Activated naive CD4-positive, alpha-beta T cell treated with anti-CD3 and anti-CD28 coated beads, Interleukin-2, amount 10 ng/mL, durations not matched to agents 7 days and 5 days (primary cell): Measurements from ENCODE around the gene ROBO1.

Experiments
- CTCF ChIA-PET: fragments of 350-600 bp; sonication (Branson Sonifier 250); formaldehyde crosslinking; loops from one replicate; lab custom pipeline; 2021; ENCODE audit warnings: antibody characterized with exemption; lab: Charles Lee
- DNase-seq: peaks from one replicate; pipeline ENCODE4 v3.0.0-alpha.2; 2020
- H3K27ac Mint-ChIP-seq: one replicate; pipeline ENCODE4 v1.8.0; 2021; ENCODE audit warnings: mild to moderate bottlenecking, moderate library complexity, mixed read lengths
- H3K27me3 Mint-ChIP-seq: one replicate; pipeline ENCODE4 v1.8.0; 2021; ENCODE audit warnings: mild to moderate bottlenecking, mixed read lengths
- H3K36me3 Mint-ChIP-seq: one replicate; pipeline ENCODE4 v1.8.0; 2021; ENCODE audit warnings: mixed read lengths
- H3K4me1 Mint-ChIP-seq: one replicate; pipeline ENCODE4 v1.8.0; 2021; ENCODE audit warnings: mixed read lengths
- H3K4me3 Mint-ChIP-seq: one replicate; pipeline ENCODE4 v1.8.0; 2021; ENCODE audit warnings: mild to moderate bottlenecking, moderate library complexity, mixed read lengths
- H3K9me3 Mint-ChIP-seq: one replicate; pipeline ENCODE4 v1.8.0; 2021; ENCODE audit warnings: mixed read lengths

The ROBO1 gene

DNA sequence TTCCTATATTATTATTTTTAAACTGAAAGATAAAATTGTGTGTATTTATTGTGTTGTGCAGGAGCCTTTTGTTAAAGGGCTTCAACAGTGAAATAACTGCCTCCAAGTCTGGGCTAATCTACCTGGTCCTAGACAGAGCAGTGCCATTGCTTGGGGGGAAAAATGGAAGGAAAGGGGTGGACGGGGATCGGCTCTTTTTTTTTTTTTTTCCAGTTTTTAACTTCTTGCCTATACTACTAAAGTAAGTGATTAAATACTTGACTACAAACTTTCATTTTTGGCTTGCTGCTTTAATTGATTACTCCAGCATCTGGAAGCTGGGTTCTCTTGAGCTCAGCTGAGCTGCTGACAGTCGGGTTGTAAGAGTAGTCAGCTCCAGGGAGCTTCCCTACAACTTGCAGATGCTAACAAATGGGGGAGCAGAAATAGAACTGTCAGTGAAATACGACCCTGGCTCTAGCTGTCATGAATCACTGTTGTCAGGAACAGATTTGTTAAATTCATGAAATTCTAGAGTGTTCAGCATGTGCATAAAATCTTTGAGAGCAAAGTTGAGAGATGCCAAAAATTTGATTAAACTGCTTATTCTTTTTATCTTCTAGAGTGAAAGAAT is 276.7 kb downstream of the ROBO1 start:
- H3K27me3 Mint-ChIP-seq, result no peaks in the 10 kb centered on the region
- no peak overlapping the region for H3K4me3 Mint-ChIP-seq
- no peaks in the 10 kb centered on the region for H3K36me3 Mint-ChIP-seq
- no peak overlapping the region for H3K27ac Mint-ChIP-seq
- H3K4me1 Mint-ChIP-seq, result no peaks in the 10 kb centered on the region
- DNase-seq, result no peak
- CTCF ChIA-PET, result interaction anchor here (0.7 kb wide), 1 partner anchor 9 kb away, joined by 3 read pairs; no protein-coding TSS in a partner anchor
- H3K9me3 Mint-ChIP-seq, result peaks cover 2% of the 10 kb centered on the region

DNA sequence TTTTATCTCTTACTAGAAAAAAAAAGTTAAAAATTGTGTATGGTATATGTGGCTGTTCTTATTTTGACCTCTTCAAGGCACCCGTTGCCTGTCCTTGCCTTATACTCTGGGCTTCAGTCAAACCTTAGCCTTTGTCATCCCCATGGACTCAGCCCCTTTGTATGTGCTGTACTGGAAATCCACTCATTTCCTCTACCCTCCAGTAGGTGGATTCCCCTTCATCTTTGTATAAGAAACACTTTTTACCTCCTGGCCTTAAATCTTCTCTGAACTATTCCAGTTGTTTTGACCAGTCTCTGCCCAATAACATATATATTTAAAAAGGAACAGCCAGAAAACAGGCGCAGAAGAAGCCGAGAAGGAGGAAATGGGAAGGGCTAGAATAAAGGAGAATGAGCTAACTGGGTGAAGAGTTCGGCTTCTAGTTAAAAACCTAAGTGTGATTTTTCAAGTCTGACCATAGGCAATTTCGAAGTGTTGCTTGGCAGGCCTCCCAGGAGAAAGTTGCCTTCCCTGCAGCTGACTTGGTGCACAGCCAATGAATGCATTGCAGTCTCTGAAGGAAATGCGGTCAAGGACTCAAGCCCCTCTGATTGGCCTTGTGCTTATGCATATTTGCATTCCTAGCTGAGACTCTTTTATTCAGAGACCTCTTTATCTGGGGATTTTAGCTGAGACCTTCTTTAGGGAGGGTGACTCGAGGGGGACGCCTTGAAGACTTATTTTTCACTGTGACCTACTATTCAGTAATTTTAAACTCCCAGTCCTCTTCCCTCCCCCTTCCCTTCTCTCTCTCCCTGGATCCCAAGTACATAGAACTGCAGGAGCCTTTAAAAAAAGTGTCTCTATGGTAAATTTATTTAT is 277.4 kb downstream of the ROBO1 start:
- CTCF ChIA-PET, result interaction anchor here (0.7 kb wide), 1 partner anchor 8 kb away, joined by 3 read pairs; no protein-coding TSS in a partner anchor
- Mint-ChIP-seq H3K27me3 (no peaks in the 10 kb centered on the region), H3K9me3 (peaks cover 2% of the 10 kb centered on the region), H3K4me3 (no peak overlapping the region), H3K27ac (no peak overlapping the region), H3K4me1 (no peaks in the 10 kb centered on the region), H3K36me3 (no peaks in the 10 kb centered on the region)
- DNase-seq, result no peak

DNA sequence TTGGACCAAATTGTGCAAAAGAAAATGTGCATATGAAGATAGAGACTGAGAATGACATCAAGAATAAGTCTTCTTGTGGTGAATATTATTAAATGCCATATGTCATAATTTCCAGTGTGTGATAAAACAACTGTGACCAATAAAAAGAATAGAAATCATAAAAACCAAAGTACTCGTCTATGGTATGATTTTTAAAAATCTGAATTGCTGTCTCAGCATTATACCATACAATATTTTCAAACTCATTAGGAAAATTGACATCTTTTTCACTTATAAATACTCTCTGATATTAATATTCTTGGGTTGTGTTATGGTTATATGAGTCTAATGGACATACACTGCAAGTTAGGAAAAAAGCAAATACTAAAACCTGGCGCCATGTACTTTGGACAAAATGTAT is 279.4 kb downstream of the ROBO1 start:
- H3K4me1 Mint-ChIP-seq, result no peaks in the 10 kb centered on the region
- CTCF ChIA-PET, result no interaction called here
- H3K36me3 Mint-ChIP-seq, result no peaks in the 10 kb centered on the region
- no peak overlapping the region for H3K4me3 Mint-ChIP-seq
- DNase-seq, result no peak
- H3K27ac Mint-ChIP-seq, result no peak overlapping the region
- no peaks in the 10 kb centered on the region for H3K27me3 Mint-ChIP-seq
- peaks cover 3% of the 10 kb centered on the region for H3K9me3 Mint-ChIP-seq

DNA sequence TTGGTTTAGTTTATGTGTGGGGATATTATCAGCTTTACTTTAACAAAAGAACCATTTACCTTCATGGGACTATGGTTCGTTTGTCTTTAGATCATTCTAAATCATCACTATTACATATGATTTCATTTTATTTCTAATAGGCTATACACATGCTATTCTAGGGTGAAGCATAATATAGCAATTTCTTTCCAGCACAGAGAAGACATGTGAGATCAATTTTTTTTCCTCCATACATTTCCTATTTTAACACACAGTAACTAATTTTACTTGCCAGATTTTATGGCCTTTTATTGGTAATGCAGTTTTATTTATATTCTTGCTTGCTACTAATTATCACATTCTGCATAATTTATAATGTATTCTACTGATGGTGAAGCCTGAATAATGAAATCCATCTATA is 287.1 kb downstream of the ROBO1 start:
- CTCF ChIA-PET, result no interaction called here
- no peak overlapping the region for H3K4me3 Mint-ChIP-seq
- peaks cover 1% of the 10 kb centered on the region for H3K9me3 Mint-ChIP-seq
- H3K36me3 Mint-ChIP-seq, result no peaks in the 10 kb centered on the region
- DNase-seq, result no peak
- no peaks in the 10 kb centered on the region for H3K27me3 Mint-ChIP-seq
- no peaks in the 10 kb centered on the region for H3K4me1 Mint-ChIP-seq
- no peak overlapping the region for H3K27ac Mint-ChIP-seq

DNA sequence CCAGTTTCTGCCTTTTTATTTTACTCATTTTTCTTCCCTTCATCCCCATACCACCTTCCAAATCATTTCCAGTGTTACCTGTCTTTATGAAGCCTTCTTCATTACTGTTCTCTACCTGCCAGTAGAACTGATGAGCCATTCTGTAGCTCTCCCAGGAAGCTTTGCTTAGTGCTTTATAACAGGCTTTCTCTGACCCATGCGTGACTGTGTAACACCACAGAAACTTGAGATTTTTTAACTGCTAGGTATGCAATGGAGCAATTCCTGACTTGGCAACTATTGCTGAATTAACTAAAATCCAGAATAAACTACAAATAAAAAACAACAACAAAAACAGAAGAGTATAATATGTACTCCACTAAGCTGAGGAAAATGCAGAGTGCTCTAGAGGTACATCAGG is 289.2 kb downstream of the ROBO1 start:
- H3K4me1 Mint-ChIP-seq, result no peaks in the 10 kb centered on the region
- no peak overlapping the region for H3K4me3 Mint-ChIP-seq
- no peak for DNase-seq
- H3K9me3 Mint-ChIP-seq, result no peaks in the 10 kb centered on the region
- H3K27ac Mint-ChIP-seq, result no peak overlapping the region
- H3K36me3 Mint-ChIP-seq, result no peaks in the 10 kb centered on the region
- no peaks in the 10 kb centered on the region for H3K27me3 Mint-ChIP-seq
- CTCF ChIA-PET, result no interaction called here

DNA sequence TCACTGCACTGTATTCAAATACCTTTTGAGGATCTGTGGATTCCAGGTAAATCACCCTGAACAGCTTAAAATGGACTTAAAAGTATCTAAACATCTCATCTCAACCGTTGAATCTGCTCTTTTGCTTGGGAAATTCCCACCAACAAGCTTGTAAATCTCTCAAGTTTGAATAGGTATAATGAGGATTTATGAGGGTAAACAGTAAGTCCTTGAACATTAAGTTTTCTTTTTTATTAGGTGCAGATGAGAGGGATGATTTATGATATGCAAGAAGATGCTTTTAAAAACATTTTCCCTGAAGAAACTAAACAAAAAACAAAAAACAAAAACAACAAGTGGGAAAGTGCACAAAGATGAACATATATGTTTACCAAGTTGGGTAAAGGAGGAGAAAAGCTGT is 290.6 kb downstream of the ROBO1 start:
- H3K27me3 Mint-ChIP-seq, result no peaks in the 10 kb centered on the region
- no peaks in the 10 kb centered on the region for H3K36me3 Mint-ChIP-seq
- DNase-seq, result no peak
- no peak overlapping the region for H3K27ac Mint-ChIP-seq
- H3K4me1 Mint-ChIP-seq, result no peaks in the 10 kb centered on the region
- H3K9me3 Mint-ChIP-seq, result no peaks in the 10 kb centered on the region
- no peak overlapping the region for H3K4me3 Mint-ChIP-seq
- CTCF ChIA-PET, result no interaction called here

DNA sequence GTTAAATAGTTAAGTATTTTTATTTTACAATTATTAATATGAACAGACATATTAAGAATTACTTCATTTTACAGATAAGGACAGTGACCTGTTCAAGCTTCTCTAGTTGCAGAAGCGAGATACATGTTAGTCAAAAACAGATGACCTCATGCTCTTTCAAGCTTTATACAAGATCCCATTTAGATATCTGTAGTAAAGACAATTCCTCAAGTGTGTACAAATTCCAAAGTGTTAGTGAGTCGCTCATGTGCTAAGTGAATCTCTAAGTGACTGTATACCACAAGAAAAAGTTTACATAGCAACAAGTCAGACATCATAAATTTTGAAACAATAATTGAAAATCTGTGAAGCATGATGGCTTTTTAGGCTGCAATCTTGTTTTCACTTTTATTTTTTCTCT is 293.8 kb downstream of the ROBO1 start:
- H3K36me3 Mint-ChIP-seq, result no peaks in the 10 kb centered on the region
- no peak overlapping the region for H3K27ac Mint-ChIP-seq
- no peaks in the 10 kb centered on the region for H3K9me3 Mint-ChIP-seq
- no peak for DNase-seq
- no peaks in the 10 kb centered on the region for H3K4me1 Mint-ChIP-seq
- H3K27me3 Mint-ChIP-seq, result no peaks in the 10 kb centered on the region
- CTCF ChIA-PET, result no interaction called here
- H3K4me3 Mint-ChIP-seq, result no peak overlapping the region

DNA sequence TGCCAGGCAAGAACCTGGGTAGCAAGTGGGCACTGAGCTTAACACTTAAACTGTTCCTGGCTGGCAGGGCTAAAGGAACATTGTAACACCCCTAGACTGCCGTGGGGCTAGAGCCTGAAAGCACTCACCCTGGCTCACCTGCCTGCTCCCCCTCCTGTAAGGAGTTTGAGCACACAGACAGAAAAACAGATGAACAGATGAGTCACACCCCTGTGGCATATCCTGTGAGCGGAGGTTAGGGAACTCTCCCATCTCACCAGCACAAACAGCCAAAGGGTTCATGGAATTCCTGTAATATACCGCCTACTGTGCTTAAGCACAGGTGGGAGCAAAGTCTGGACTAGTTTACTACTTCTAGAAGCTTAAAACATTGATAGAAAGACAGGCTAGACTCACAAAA is 300.1 kb downstream of the ROBO1 start:
- Mint-ChIP-seq H3K4me1 (no peaks in the 10 kb centered on the region), H3K27ac (no peak overlapping the region), H3K36me3 (no peaks in the 10 kb centered on the region), H3K9me3 (peaks cover 2% of the 10 kb centered on the region), H3K27me3 (no peaks in the 10 kb centered on the region), H3K4me3 (no peak overlapping the region)
- no peak for DNase-seq
- CTCF ChIA-PET, result no interaction called here

DNA sequence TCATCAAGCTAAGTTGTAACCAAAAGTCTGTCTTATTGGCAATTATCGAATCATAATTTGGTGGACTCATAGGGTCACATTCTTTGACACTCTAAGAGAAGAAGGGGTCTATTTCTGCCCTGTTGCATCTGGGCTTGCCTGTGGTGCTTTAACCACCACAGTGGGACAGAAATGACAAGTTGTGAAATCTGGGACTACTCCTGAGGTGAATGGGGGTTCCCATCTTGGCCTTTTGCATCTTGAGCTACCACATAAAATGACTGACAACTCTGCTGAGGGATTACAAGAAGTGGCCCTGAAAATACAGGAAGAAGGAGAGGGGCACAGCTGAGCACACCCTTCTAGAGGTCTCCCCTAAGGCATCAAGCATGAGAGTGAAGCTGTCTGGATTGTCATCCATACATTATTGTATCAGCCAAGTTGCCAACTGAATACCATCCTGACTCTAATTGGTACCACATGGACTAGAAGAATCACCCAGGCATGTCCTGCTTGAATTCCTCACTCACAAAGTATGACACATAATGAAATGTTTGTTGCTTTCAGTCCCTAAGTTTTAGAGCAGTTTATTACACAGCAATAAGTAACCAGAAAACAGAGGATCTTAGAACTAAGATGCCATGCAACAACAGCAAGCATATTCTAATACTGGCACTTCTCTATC is 306.5 kb downstream of the ROBO1 start:
- DNase-seq, result no peak
- Mint-ChIP-seq H3K4me1 (no peaks in the 10 kb centered on the region), H3K27me3 (no peaks in the 10 kb centered on the region), H3K36me3 (no peaks in the 10 kb centered on the region), H3K27ac (no peak overlapping the region), H3K9me3 (peaks cover 6% of the 10 kb centered on the region), H3K4me3 (no peak overlapping the region)
- CTCF ChIA-PET, result no interaction called here

DNA sequence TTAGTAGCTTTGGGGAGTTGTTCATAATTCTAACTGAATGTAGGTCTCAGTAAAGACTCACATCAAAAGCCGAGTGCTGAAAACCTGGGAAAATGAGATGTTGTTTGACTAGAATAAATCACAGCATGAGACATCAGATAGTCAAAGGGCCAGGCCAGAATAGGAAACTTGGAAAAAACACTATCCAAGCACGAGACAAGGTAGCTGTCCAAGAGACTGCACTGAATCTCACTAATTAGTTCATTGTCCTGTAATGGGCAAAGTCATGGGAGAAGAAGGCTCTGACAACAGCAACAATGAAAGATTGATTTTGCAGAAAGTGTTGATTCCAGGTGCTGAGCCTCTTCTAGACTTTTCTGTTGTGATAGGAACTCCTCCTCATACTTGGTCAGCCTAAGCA is 314.2 kb downstream of the ROBO1 start:
- H3K4me1 Mint-ChIP-seq, result no peaks in the 10 kb centered on the region
- no peaks in the 10 kb centered on the region for H3K27me3 Mint-ChIP-seq
- CTCF ChIA-PET, result no interaction called here
- peaks cover 10% of the 10 kb centered on the region for H3K9me3 Mint-ChIP-seq
- no peaks in the 10 kb centered on the region for H3K36me3 Mint-ChIP-seq
- DNase-seq, result no peak
- no peak overlapping the region for H3K4me3 Mint-ChIP-seq
- no peak overlapping the region for H3K27ac Mint-ChIP-seq

DNA sequence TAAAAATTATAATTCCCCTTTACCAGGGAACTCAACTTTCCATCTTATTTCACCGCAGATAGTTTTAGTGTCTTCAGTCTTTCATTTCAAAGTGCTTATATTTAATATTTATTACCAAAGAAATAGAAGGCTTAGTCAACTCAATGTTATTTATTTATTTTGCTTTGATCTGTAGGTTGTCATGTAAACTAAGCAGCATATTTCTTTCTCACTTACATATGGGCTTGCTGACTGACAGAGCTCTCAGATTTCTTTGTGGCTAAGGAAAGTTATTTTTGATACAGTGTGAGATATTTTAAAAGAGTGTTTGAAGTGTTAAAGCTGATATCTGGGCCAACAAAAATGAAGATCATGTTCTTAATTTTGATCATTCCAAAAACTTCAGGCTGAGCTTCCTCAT is 331.4 kb downstream of the ROBO1 start:
- no peaks in the 10 kb centered on the region for H3K4me1 Mint-ChIP-seq
- H3K36me3 Mint-ChIP-seq, result no peaks in the 10 kb centered on the region
- no peak overlapping the region for H3K27ac Mint-ChIP-seq
- peaks cover 5% of the 10 kb centered on the region for H3K9me3 Mint-ChIP-seq
- H3K4me3 Mint-ChIP-seq, result no peak overlapping the region
- H3K27me3 Mint-ChIP-seq, result no peaks in the 10 kb centered on the region
- CTCF ChIA-PET, result no interaction called here
- no peak for DNase-seq

DNA sequence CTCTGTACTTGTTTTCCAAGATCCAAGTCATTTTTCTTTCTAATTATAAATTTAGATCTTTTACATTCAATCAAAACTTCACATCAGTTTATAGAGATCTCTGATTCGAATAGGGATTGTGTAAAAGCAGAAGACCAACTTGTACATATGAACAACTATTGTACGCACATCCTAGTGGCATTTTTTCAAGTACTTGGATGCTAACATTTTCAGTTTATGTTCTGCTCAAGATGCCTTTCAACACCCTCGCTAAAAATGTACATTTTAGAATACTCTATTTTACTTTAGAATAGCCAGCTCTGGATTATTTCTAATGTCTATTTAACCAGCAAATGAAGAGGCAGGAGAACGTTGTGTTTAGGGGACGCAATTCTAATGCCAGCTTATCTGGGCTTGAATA is 340.7 kb downstream of the ROBO1 start:
- DNase-seq, result no peak

DNA sequence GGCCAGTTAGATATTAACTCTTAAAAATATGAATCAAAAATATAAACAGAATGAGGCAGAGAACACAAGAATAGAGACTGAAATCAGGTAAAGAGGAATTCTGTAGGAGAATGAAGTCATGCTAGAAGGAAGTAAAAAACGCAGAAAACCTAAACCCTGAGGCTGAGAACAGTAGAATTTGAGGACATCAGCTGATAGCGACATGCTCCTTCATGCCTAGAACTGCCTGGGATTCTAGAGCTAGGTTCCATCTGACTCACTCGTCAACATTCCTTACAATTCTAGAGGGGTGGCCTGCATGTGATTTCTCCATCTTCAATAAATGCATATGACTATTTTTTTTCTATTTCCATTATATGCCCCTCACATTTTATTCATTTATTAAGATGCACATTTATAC is 343.0 kb downstream of the ROBO1 start:
- CTCF ChIA-PET, result no interaction called here

More for the DNA sequence above, 340.7 kb downstream of the ROBO1 start:
- Mint-ChIP-seq H3K4me1 (no peaks in the 10 kb centered on the region), H3K4me3 (no peak overlapping the region), H3K36me3 (no peaks in the 10 kb centered on the region), H3K9me3 (peaks cover 2% of the 10 kb centered on the region), H3K27ac (no peak overlapping the region), H3K27me3 (no peaks in the 10 kb centered on the region)
- CTCF ChIA-PET, result no interaction called here

DNA sequence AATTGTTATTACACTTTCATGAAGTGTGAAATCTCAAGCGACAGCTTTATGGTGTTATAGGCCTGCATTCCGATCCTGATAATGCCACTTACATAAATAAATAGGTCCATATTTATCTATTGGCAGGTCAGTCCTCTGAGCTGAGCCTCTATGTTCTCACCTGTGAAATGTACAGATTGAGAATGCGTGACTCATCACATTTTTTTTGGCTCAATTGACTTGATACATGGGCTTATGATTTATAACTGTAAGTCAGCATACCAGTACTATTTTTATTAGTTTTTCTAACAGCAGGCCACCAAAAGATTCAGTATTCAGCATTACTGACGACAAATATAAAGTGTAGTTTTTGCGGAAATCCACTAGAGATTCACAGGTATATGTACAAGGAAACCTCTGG is 344.4 kb downstream of the ROBO1 start:
- peaks cover 4% of the 10 kb centered on the region for H3K9me3 Mint-ChIP-seq
- H3K4me1 Mint-ChIP-seq, result no peaks in the 10 kb centered on the region
- CTCF ChIA-PET, result no interaction called here

More for the DNA sequence above, 343.0 kb downstream of the ROBO1 start:
- Mint-ChIP-seq H3K4me3 (no peak overlapping the region), H3K27me3 (no peaks in the 10 kb centered on the region), H3K36me3 (no peaks in the 10 kb centered on the region), H3K27ac (no peak overlapping the region), H3K4me1 (no peaks in the 10 kb centered on the region), H3K9me3 (peaks cover 2% of the 10 kb centered on the region)
- DNase-seq, result no peak

DNA sequence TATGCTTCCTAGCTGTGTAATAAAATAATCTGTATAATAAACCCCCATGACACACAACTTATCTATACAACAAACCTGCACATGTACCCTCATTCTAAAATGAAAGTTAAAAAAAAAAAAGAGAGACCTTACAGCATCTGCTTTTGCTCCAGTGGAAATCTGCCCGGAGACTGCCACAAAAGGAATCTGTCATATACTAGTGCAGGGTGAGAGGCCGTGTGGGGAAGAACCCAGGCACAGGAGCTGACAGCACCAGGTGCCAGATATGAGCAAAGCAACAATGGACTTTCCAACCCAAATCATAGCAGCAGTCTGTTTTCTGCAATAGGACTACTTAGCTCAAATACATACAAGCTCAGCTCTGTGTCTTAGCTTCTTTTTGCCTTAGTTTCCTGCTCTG is 346.5 kb downstream of the ROBO1 start:
- Mint-ChIP-seq H3K27me3 (no peaks in the 10 kb centered on the region), H3K9me3 (peaks cover 2% of the 10 kb centered on the region), H3K4me1 (no peaks in the 10 kb centered on the region), H3K36me3 (no peaks in the 10 kb centered on the region), H3K4me3 (no peak overlapping the region), H3K27ac (no peak overlapping the region)
- no peak for DNase-seq
- CTCF ChIA-PET, result no interaction called here

More for the DNA sequence above, 344.4 kb downstream of the ROBO1 start:
- no peak for DNase-seq
- no peaks in the 10 kb centered on the region for H3K36me3 Mint-ChIP-seq
- H3K4me3 Mint-ChIP-seq, result no peak overlapping the region
- no peaks in the 10 kb centered on the region for H3K27me3 Mint-ChIP-seq
- no peak overlapping the region for H3K27ac Mint-ChIP-seq
